HL-60 (cell line): Measurements from ENCODE around the gene CIB4.

Experiments used
- CTCF ChIP-seq: IDR thresholded peaks from one replicate; pipeline ENCODE4 v1.5.1; 2011; ENCODE audit warnings: low read length, control low read depth, inconsistent platforms; ENCODE audit not compliant: insufficient read depth
- GABPA ChIP-seq: IDR thresholded peaks from 2 replicates; pipeline ENCODE4 v1.6.1; 2012; ENCODE audit warnings: low read depth
- POLR2AphosphoS5 ChIP-seq: IDR thresholded peaks from 2 replicates; pipeline ENCODE4 v1.6.1; 2012; ENCODE audit warnings: low read depth
- REST ChIP-seq: IDR thresholded peaks from 2 replicates; pipeline ENCODE4 v1.6.1; 2012; ENCODE audit warnings: low read depth; ENCODE audit not compliant: insufficient replicate concordance

- TF ChIP-seq CTCF (no peak), POLR2AphosphoS5 (no peak), REST (no peak), GABPA (no peak)
Measured at GRCh38 chr2:26640781-26641564, at the start of gene CIB4.
